Adrenal gland (tissue), 12 donors: ENCODE measurements around the gene CDC42BPG. TPM values are rescaled to one million over a fixed set of nuclear protein-coding genes. Genes with fewer than 3 reads are reported as not detected.

Experiments
- DNase-seq, 7 donors: peaks; one replicate each; pipeline ENCODE4 v3.0.0-alpha.2; 2019 to 2020
- H3K27ac ChIP-seq, 5 donors: fragments of 200-600 bp; sonication (generic) in 4 of 5; 1 replicate in 3 of 5; 2 replicates in 2 of 5; pipeline versions ENCODE4 v1.5.1 to v1.8.0; 2016 to 2020; ENCODE audit warnings: mild to moderate bottlenecking in 1 of 5
- H3K27me3 ChIP-seq: fragments of 200-600 bp; 2 replicates; pipeline ENCODE4 v1.8.0; 2021
- H3K36me3 ChIP-seq, 2 donors: fragments of 200-600 bp; replicated peaks in 1 of 2; 1 replicate in 1 of 2; 2 replicates in 1 of 2; pipeline versions ENCODE4 v1.5.1 to v1.8.0; 2018 to 2022
- H3K4me1 ChIP-seq, 2 donors: fragments of 200-600 bp; replicated peaks in 1 of 2; 1 replicate in 1 of 2; 2 replicates in 1 of 2; pipeline versions ENCODE4 v1.5.1 to v1.8.0; 2018 to 2021
- H3K4me3 ChIP-seq, 4 donors: fragments of 200-600 bp; sonication (generic) in 3 of 4; one replicate each; pipeline ENCODE4 v1.5.1; 2016 to 2018
- H3K9me3 ChIP-seq, 3 donors: fragments of 200-600 bp; sonication (generic) in 1 of 3; replicated peaks in 1 of 3; 1 replicate in 2 of 3; 2 replicates in 1 of 3; pipeline versions ENCODE4 v1.5.1 to v1.8.0; 2016 to 2021
- CTCF ChIP-seq, 6 experiments: fragments of 450-650 bp in 4 of 6; fragments of 200-600 bp in 2 of 6; sonication (generic) in 1 of 6; IDR thresholded peaks; 1 replicate in 5 of 6; 2 replicates in 1 of 6; pipeline versions ENCODE4 v1.5.1 to v1.8.0; 2016 to 2021; ENCODE audit warnings: antibody characterized with exemption in 6 of 6, mild to moderate bottlenecking in 2 of 6, moderate library complexity in 1 of 6
- POLR2A ChIP-seq, 2 donors: fragments of 450-650 bp; IDR thresholded peaks; one replicate each; pipeline ENCODE4 v1.6.1; 2017; ENCODE audit warnings: antibody characterized with exemption in 2 of 2, mild to moderate bottlenecking in 2 of 2, moderate library complexity in 1 of 2
- WGBS, 4 donors: extraction: QIAGEN DNeasy Blood & Tissue Kit in 2 of 4; methylation state at CpG; one replicate each; pipeline versions ENCODE4 v1.1.5 to v1.1.7; 2013 to 2017; 5-methylcytosine and 5-hydroxymethylcytosine counted together
- intact Hi-C, 2 donors: fragments of 100-400 bp; cut with DNase I; formaldehyde crosslinking; loops; one replicate each; pipeline versions ENCODE4 v1.14.1 to v1.15.0; 2022 to 2023
- polyA plus RNA-seq, 3 donors: library from polyadenylated mRNA; stranded (reverse); fragments of 200-250 nt in 2 of 3; fragments of 350-450 nt in 1 of 3; fragmentation: Illumina TruSeq in 1 of 3; extraction: RNeasy Lipid Tissue Mini Kit (QIAGEN cat#74804) in 1 of 3; gene quantifications; one replicate each; pipeline ENCODE4 v1.2.3, GENCODE V29; 2013 to 2014
- total RNA-seq, 9 donors: library from RNA; depleted of rRNA in 4 of 9; stranded (reverse); fragments of >200 nt in 4 of 9; fragments of 120-200 nt in 1 of 9; fragmentation: NEBNext Ultra II Directional in 1 of 9; extraction: Animal tissue kit (Norgen Biotek cat#: 25700) in 1 of 9; gene quantifications; one replicate each; pipeline versions ENCODE4 v1.1.0 to v1.2.4, GENCODE V29; 2013 to 2023
- donor health status: healthy with polysubstance abuse.
- donor health status: Bipolar disorder and iron deficiency.
- donor health status: DM: yes; HTN: yes; CAD: no.
- donor health status: DM: no; HTN: no; CAD: no.
- donor health status: DM: no; HTN: no; CAD: no.
- donor health status: DM: yes; HTN: yes; CAD: no.

The CDC42BPG gene
- total and polyA plus RNA-seq, 12 donors, result 3.1 to 12.9 (median 6.7) TPM

DNA sequence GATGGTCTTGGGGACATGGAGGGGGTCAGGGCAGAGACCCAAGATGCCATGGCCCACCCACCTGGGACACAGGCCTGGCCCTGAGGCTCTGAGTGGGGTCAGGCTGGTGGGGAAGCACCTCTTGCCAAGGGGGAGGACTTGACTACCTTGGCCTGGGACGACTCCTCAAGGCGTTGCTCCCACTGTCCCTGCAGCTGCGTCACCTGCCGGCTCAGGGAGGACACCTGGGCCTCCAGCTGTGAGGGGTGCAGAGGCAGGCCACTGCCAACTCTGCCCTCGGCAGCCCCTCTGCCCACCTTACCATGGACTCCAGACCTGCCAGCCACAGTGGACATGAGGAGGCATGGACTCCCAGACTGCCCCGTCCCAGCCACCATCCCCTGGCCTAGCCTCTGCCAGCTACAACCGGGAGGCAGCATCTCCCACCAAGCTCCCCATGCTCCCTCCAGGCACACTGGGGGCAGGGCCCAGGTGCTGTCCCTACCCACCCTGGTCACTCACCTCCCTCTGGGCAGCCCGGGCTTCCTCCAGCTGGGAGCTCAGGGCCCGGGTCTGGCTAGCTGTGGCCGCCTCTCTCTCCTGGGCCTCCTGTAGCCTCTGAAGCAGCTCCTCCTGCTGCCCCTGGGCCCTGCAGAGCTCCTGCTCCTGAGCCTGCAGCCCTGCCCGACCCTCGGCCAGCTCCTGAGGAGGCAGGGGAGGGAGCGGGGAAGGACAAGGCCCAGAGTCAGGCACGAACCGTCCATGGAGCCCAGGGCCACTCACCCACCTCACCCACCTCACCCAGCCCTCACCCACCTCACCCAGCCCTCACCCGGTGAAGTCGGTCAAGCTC lies 8.6 kb downstream of the CDC42BPG start:
- peak overlapping the region in 3 of 5 donors; percentile 11 to 77 (median 54) for H3K27ac ChIP-seq
- no peaks in the 10 kb centered on the region for H3K36me3 ChIP-seq
- intact Hi-C loops, result loop anchor here in 1 of 2 donors (10.0 kb wide), 1 partner anchor 51 kb away; no protein-coding TSS in a partner anchor
- no peaks in the 10 kb centered on the region for H3K27me3 ChIP-seq
- H3K9me3 ChIP-seq, result no peaks in the 10 kb centered on the region
- no peak overlapping the region for H3K4me3 ChIP-seq
- peaks cover 5 to 11% of the 10 kb centered on the region in 2 donors for H3K4me1 ChIP-seq
- 77 to 100% (median 82%) methylated on average over 3 to 17 of the region's 17 CpGs for WGBS, 4 donors
- TF ChIP-seq POLR2A (IDR thresholded peaks at IDR 0.05) (no peak), CTCF (IDR thresholded peaks at IDR 0.05) (no peak)
- peak in 1 of 7 donors; percentile 15 for DNase-seq

GRCh38 chr11:64834723-64835615 lies 9.5 kb downstream of the CDC42BPG start:
- 40 to 61% (median 52%) methylated on average over 12 to 29 of the region's 29 CpGs for WGBS, 4 donors
- TF ChIP-seq POLR2A (IDR thresholded peaks at IDR 0.05), result no peak
- no peak for TF ChIP-seq CTCF (IDR thresholded peaks at IDR 0.05)
- Histone ChIP-seq H3K9me3 (no peaks in the 10 kb centered on the region), H3K4me3 (no peak overlapping the region), H3K27ac (peak overlapping the region in 3 of 5 donors; percentile 11 to 77 (median 54)), H3K4me1 (peaks cover 5 to 11% of the 10 kb centered on the region in 2 donors), H3K27me3 (no peaks in the 10 kb centered on the region), H3K36me3 (no peaks in the 10 kb centered on the region)
- intact Hi-C loops, result loop anchor here in 1 of 2 donors (10.0 kb wide), 1 partner anchor 50 kb away; no protein-coding TSS in a partner anchor
- peak; percentile 75 to 90 (median 88) for DNase-seq

- 92 to 100% (median 95%) methylated on average over 4 to 25 of the region's 25 CpGs for WGBS, 4 donors
Measured at GRCh38 chr11:64834031-64834722, 10.3 kb downstream of the CDC42BPG start.

More at GRCh38 chr11:64834031-64834722, 10.3 kb downstream of the CDC42BPG start:
- Histone ChIP-seq H3K9me3 (no peaks in the 10 kb centered on the region), H3K27ac (no peak overlapping the region), H3K36me3 (no peaks in the 10 kb centered on the region), H3K4me3 (no peak overlapping the region), H3K27me3 (no peaks in the 10 kb centered on the region), H3K4me1 (peaks cover 5 to 11% of the 10 kb centered on the region in 2 donors)
- TF ChIP-seq POLR2A (IDR thresholded peaks at IDR 0.05) (no peak), CTCF (IDR thresholded peaks at IDR 0.05) (no peak)
- intact Hi-C loops, result loop anchor here in 1 of 2 donors (10.0 kb wide), 1 partner anchor 49 kb away; no protein-coding TSS in a partner anchor
- DNase-seq, result peak in 1 of 7 donors; percentile 5
